ENCODE results near the gene MAS1.

GRCh38 chr6:159871241-159871640 is 19.5 kb upstream of the MAS1 start:
- TF ChIP-seq, protein P1, sequence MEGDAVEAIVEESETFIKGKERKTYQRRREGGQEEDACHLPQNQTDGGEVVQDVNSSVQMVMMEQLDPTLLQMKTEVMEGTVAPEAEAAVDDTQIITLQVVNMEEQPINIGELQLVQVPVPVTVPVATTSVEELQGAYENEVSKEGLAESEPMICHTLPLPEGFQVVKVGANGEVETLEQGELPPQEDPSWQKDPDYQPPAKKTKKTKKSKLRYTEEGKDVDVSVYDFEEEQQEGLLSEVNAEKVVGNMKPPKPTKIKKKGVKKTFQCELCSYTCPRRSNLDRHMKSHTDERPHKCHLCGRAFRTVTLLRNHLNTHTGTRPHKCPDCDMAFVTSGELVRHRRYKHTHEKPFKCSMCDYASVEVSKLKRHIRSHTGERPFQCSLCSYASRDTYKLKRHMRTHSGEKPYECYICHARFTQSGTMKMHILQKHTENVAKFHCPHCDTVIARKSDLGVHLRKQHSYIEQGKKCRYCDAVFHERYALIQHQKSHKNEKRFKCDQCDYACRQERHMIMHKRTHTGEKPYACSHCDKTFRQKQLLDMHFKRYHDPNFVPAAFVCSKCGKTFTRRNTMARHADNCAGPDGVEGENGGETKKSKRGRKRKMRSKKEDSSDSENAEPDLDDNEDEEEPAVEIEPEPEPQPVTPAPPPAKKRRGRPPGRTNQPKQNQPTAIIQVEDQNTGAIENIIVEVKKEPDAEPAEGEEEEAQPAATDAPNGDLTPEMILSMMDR (IDR thresholded peaks at IDR 0.05; ENCODE audit: borderline replicate concordance, extremely low read depth, low read length, poor library complexity, severe bottlenecking), result no peak
- TF ChIP-seq EZH2 (IDR thresholded peaks at IDR 0.05; ENCODE audit: borderline replicate concordance, low read depth, low read length, severe bottlenecking), result no peak
